HG03460 (cell line): ENCODE data around the gene PLIN3.
"Not testable (repeated sequence)": the region's sequence is repeated elsewhere in the genome, so short reads cannot be mapped to it uniquely, and the experiment has no call there.

Experiments
- ATAC-seq: cut with Tn5 transposase; IDR thresholded peaks from one replicate; pipeline ENCODE4 v1.9.1; 2021; ENCODE audit not compliant: unreplicated experiment

The PLIN3 gene

GRCh38 chr19:4892962-4893361 lies 25.5 kb upstream of the PLIN3 start:
- ATAC-seq, result not testable (repeated sequence)

GRCh38 chr19:4891066-4891465 lies 23.6 kb upstream of the PLIN3 start:
- ATAC-seq, result no peak

GRCh38 chr19:4889034-4889815 lies 21.8 kb upstream of the PLIN3 start:
- ATAC-seq, result no peak

GRCh38 chr19:4887803-4888202 lies 20.3 kb upstream of the PLIN3 start:
- not testable (repeated sequence) for ATAC-seq

GRCh38 chr19:4884993-4885392 lies 17.5 kb upstream of the PLIN3 start:
- not testable (repeated sequence) for ATAC-seq

- ATAC-seq, result not testable (repeated sequence)
These were observed 15.4 kb upstream of the PLIN3 start for GRCh38 chr19:4882874-4883273.

- no peak for ATAC-seq
These were observed 11.6 kb upstream of the PLIN3 start for GRCh38 chr19:4879041-4879440.

- no peak for ATAC-seq
These were observed 11.1 kb upstream of the PLIN3 start for GRCh38 chr19:4878491-4878968.

- no peak for ATAC-seq
These were observed 10.5 kb upstream of the PLIN3 start for GRCh38 chr19:4877753-4878490.

- no peak for ATAC-seq
These were observed 6.5 kb upstream of the PLIN3 start for GRCh38 chr19:4873930-4874329.

GRCh38 chr19:4871711-4872110 lies 4.2 kb upstream of the PLIN3 start:
- ATAC-seq, result no peak

- ATAC-seq, result no peak
These were observed 2.7 kb upstream of the PLIN3 start for GRCh38 chr19:4870025-4870700.

- no peak for ATAC-seq
These were observed 893 bp upstream of the PLIN3 start for GRCh38 chr19:4868286-4868834.

GRCh38 chr19:4866595-4867424 lies 657 bp downstream of the PLIN3 start:
- no peak for ATAC-seq

GRCh38 chr19:4861147-4861546 lies 6.3 kb downstream of the PLIN3 start:
- no peak for ATAC-seq

GRCh38 chr19:4859697-4860096 lies 7.8 kb downstream of the PLIN3 start:
- ATAC-seq, result no peak

- ATAC-seq, result not testable (repeated sequence)
These were observed 11.0 kb downstream of the PLIN3 start for GRCh38 chr19:4856468-4856867.

- ATAC-seq, result not testable (repeated sequence)
These were observed 14.0 kb downstream of the PLIN3 start for GRCh38 chr19:4853506-4853905.

GRCh38 chr19:4852484-4852883 lies 15.0 kb downstream of the PLIN3 start:
- ATAC-seq, result no peak

- no peak for ATAC-seq
These were observed 15.7 kb downstream of the PLIN3 start for GRCh38 chr19:4851551-4852290.
